Measurements from ENCODE around the gene TSPYL6.

The TSPYL6 gene

DNA sequence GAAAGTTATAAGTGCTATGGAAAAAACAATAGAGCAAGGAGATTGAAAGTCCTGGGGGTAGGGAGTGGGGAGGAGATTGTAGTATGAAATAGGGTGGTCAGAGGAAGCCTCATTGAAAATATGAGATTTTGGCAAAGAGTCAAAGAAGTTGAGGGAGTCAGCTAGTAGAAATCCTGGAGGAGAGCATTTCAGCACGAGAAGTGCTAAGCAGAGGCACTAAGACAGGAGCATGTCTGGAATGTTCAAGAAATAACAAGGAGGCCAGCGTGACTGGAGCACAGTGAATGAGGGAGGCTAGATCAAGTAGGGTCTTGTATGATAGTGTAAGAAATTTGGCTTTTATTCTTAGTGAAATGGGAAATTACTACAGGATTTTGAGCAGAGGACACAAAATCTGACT lies 2.1 kb upstream of the TSPYL6 start:
- Histone ChIP-seq H3K27ac (ENCODE audit: low read length) (no peak overlapping the region), H3K36me3 (ENCODE audit: control insufficient read depth, insufficient read depth, low read length) (no peaks in the 10 kb centered on the region), H3K9me3 (ENCODE audit: control insufficient read depth, insufficient read depth, low read length) (no peaks in the 10 kb centered on the region), H3K4me1 (ENCODE audit: control insufficient read depth, insufficient read depth, low read length) (no peaks in the 10 kb centered on the region), H3K4me3 (ENCODE audit: low read length) (no peak overlapping the region), H3K27me3 (ENCODE audit: control insufficient read depth, insufficient read depth, low read length) (no peaks in the 10 kb centered on the region)
- no peak for DNase-seq (ENCODE audit: low read depth, low spot score)
- no CpG with 5 or more reads among the region's 2 CpGs for WGBS (ENCODE audit: insufficient coverage, insufficient read length)

- no CpG with 5 or more reads among the region's 37 CpGs for WGBS (ENCODE audit: insufficient coverage, insufficient read length)
- DNase-seq (ENCODE audit: low read depth, low spot score), result no peak
- Histone ChIP-seq H3K4me1 (ENCODE audit: control insufficient read depth, insufficient read depth, low read length) (no peaks in the 10 kb centered on the region), H3K27me3 (ENCODE audit: control insufficient read depth, insufficient read depth, low read length) (no peaks in the 10 kb centered on the region), H3K9me3 (ENCODE audit: control insufficient read depth, insufficient read depth, low read length) (no peaks in the 10 kb centered on the region), H3K27ac (ENCODE audit: low read length) (no peak overlapping the region), H3K36me3 (ENCODE audit: control insufficient read depth, insufficient read depth, low read length) (no peaks in the 10 kb centered on the region), H3K4me3 (ENCODE audit: low read length) (no peak overlapping the region)
Measured at GRCh38 chr2:54255230-54256090, 569 bp downstream of the TSPYL6 start.

DNA sequence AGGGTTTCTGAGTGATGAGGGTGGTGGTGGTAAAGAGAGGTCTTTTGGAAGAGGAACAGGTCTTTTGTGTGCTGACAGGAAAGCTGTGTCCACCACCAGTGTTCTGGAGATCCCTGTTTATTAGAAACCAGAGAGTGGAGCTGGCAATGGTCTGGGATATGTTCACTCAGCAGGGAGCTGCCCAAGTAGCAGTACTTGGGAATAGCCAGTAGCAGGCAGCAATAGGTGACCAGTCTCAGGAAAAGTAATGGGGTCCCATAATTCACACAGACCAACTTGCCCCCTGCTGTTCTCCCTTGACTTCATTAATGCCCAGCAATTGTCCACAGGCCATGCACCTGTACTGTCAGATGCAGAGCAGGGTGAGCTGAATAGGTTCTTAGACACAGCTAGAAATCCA lies 1.8 kb downstream of the TSPYL6 start:
- no peaks in the 10 kb centered on the region for H3K27me3 ChIP-seq (ENCODE audit: control insufficient read depth, insufficient read depth, low read length)
- no peaks in the 10 kb centered on the region for H3K4me1 ChIP-seq (ENCODE audit: control insufficient read depth, insufficient read depth, low read length)
- H3K4me3 ChIP-seq (ENCODE audit: low read length), result no peak overlapping the region
- no peak for DNase-seq (ENCODE audit: low read depth, low spot score)
- H3K27ac ChIP-seq (ENCODE audit: low read length), result no peak overlapping the region
- H3K36me3 ChIP-seq (ENCODE audit: control insufficient read depth, insufficient read depth, low read length), result no peaks in the 10 kb centered on the region
- no peaks in the 10 kb centered on the region for H3K9me3 ChIP-seq (ENCODE audit: control insufficient read depth, insufficient read depth, low read length)

- H3K4me3 ChIP-seq (ENCODE audit: low read length), result no peak overlapping the region
- H3K4me1 ChIP-seq (ENCODE audit: control insufficient read depth, insufficient read depth, low read length), result no peaks in the 10 kb centered on the region
- H3K9me3 ChIP-seq (ENCODE audit: control insufficient read depth, insufficient read depth, low read length), result no peaks in the 10 kb centered on the region
- H3K36me3 ChIP-seq (ENCODE audit: control insufficient read depth, insufficient read depth, low read length), result no peaks in the 10 kb centered on the region
- H3K27me3 ChIP-seq (ENCODE audit: control insufficient read depth, insufficient read depth, low read length), result no peaks in the 10 kb centered on the region
- no peak overlapping the region for H3K27ac ChIP-seq (ENCODE audit: low read length)
- DNase-seq (ENCODE audit: low read depth, low spot score), result no peak
Measured at GRCh38 chr2:54249629-54250028, 6.4 kb downstream of the TSPYL6 start.

DNA sequence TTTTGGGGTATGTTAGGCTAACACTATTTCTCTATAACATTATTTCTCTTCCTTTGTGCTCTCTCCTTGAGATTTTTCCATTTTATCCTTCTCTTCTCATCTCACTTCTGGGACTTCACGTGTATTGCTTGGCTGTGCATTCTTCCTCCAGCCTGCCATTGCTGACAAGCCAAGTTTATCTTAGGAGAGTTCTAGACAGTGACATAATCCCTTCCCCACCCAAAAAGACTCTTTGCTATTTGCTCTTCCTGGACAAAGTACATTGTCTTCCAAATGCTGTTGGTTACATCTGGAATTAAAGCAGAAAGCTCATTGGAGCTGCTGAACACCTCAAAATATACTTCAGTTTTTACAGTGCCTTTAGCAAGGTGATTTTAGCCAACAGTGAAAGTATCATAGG lies 8.9 kb downstream of the TSPYL6 start:
- H3K27ac ChIP-seq (ENCODE audit: low read length), result no peak overlapping the region
- no peaks in the 10 kb centered on the region for H3K27me3 ChIP-seq (ENCODE audit: control insufficient read depth, insufficient read depth, low read length)
- DNase-seq (ENCODE audit: low read depth, low spot score), result no peak
- H3K4me3 ChIP-seq (ENCODE audit: low read length), result no peak overlapping the region
- no peaks in the 10 kb centered on the region for H3K4me1 ChIP-seq (ENCODE audit: control insufficient read depth, insufficient read depth, low read length)
- no peaks in the 10 kb centered on the region for H3K9me3 ChIP-seq (ENCODE audit: control insufficient read depth, insufficient read depth, low read length)
- no peaks in the 10 kb centered on the region for H3K36me3 ChIP-seq (ENCODE audit: control insufficient read depth, insufficient read depth, low read length)
- no CpG with 5 or more reads among the region's 1 CpG for WGBS (ENCODE audit: insufficient coverage, insufficient read length)

- no peak for DNase-seq (ENCODE audit: low read depth, low spot score)
- Histone ChIP-seq H3K27ac (ENCODE audit: low read length) (no peak overlapping the region), H3K27me3 (ENCODE audit: control insufficient read depth, insufficient read depth, low read length) (no peaks in the 10 kb centered on the region), H3K9me3 (ENCODE audit: control insufficient read depth, insufficient read depth, low read length) (no peaks in the 10 kb centered on the region), H3K4me1 (ENCODE audit: control insufficient read depth, insufficient read depth, low read length) (no peaks in the 10 kb centered on the region), H3K36me3 (ENCODE audit: control insufficient read depth, insufficient read depth, low read length) (no peaks in the 10 kb centered on the region), H3K4me3 (ENCODE audit: low read length) (no peak overlapping the region)
- no CpG with 5 or more reads among the region's 5 CpGs for WGBS (ENCODE audit: insufficient coverage, insufficient read length)
Measured at GRCh38 chr2:54240515-54241469, 15.2 kb downstream of the TSPYL6 start.

- DNase-seq (ENCODE audit: low read depth, low spot score), result no peak
Measured at GRCh38 chr2:54239427-54239826, 16.6 kb downstream of the TSPYL6 start.

GRCh38 chr2:54237428-54237827 lies 18.6 kb downstream of the TSPYL6 start:
- Histone ChIP-seq H3K9me3 (ENCODE audit: control insufficient read depth, insufficient read depth, low read length) (no peaks in the 10 kb centered on the region), H3K36me3 (ENCODE audit: control insufficient read depth, insufficient read depth, low read length) (no peaks in the 10 kb centered on the region), H3K27ac (ENCODE audit: low read length) (no peak overlapping the region), H3K27me3 (ENCODE audit: control insufficient read depth, insufficient read depth, low read length) (no peaks in the 10 kb centered on the region), H3K4me3 (ENCODE audit: low read length) (no peak overlapping the region), H3K4me1 (ENCODE audit: control insufficient read depth, insufficient read depth, low read length) (no peaks in the 10 kb centered on the region)
- DNase-seq (ENCODE audit: low read depth, low spot score), result no peak
- WGBS (ENCODE audit: insufficient coverage, insufficient read length), result no CpG with 5 or more reads among the region's 2 CpGs

More at GRCh38 chr2:54239427-54239826, 16.6 kb downstream of the TSPYL6 start:
- WGBS (ENCODE audit: insufficient coverage, insufficient read length), result no CpG with 5 or more reads among the region's 1 CpG
- Histone ChIP-seq H3K27ac (ENCODE audit: low read length) (no peak overlapping the region), H3K4me1 (ENCODE audit: control insufficient read depth, insufficient read depth, low read length) (no peaks in the 10 kb centered on the region), H3K27me3 (ENCODE audit: control insufficient read depth, insufficient read depth, low read length) (no peaks in the 10 kb centered on the region), H3K36me3 (ENCODE audit: control insufficient read depth, insufficient read depth, low read length) (no peaks in the 10 kb centered on the region), H3K9me3 (ENCODE audit: control insufficient read depth, insufficient read depth, low read length) (no peaks in the 10 kb centered on the region), H3K4me3 (ENCODE audit: low read length) (no peak overlapping the region)

DNA sequence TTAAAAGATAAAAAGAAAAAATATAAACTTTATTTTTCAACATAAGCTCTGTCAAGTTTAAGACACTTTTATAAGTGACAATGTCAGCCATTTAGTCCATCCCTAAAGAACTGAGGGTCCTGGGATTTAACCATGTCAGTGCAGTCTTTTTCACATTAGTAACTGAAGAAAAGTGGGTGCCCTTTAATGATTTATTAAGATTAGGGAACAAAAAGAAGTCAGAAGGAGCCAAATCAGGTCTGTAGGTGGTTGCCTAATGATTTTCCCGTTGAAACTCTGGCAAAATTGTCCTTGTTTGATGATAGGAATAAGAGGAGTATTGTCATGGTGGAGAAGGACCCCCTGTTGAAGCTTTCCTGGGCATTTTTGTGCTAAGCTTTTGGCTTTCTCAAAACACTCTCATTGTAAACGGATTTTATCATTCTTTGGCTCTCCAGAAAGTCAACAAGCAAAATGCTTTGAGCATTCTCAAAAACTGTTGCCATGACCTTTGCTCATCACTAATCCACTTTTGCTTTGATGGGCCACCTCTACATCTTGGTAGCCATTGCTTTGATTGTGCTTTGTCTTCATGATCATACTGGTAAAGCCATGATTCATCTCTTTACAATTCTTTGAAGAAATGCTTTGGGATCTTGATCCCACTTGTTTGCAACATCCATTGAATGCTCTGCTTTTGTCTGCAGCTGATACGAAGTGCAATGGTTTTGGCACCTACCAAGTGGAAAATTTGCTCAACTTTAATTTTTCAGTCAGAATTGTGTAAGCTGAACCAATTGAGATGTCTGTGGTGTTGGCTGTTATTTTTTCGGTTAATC lies 22.0 kb downstream of the TSPYL6 start:
- Histone ChIP-seq H3K4me1 (ENCODE audit: control insufficient read depth, insufficient read depth, low read length) (no peaks in the 10 kb centered on the region), H3K9me3 (ENCODE audit: control insufficient read depth, insufficient read depth, low read length) (no peaks in the 10 kb centered on the region)

GRCh38 chr2:54228945-54229344 lies 27.1 kb downstream of the TSPYL6 start:
- no peak overlapping the region for H3K27ac ChIP-seq (ENCODE audit: low read length)
- no peaks in the 10 kb centered on the region for H3K27me3 ChIP-seq (ENCODE audit: control insufficient read depth, insufficient read depth, low read length)
- no peak overlapping the region for H3K4me3 ChIP-seq (ENCODE audit: low read length)
- WGBS (ENCODE audit: insufficient coverage, insufficient read length), result no CpG with 5 or more reads among the region's 2 CpGs
- no peak for DNase-seq (ENCODE audit: low read depth, low spot score)
- no peaks in the 10 kb centered on the region for H3K36me3 ChIP-seq (ENCODE audit: control insufficient read depth, insufficient read depth, low read length)
- no peaks in the 10 kb centered on the region for H3K4me1 ChIP-seq (ENCODE audit: control insufficient read depth, insufficient read depth, low read length)
- H3K9me3 ChIP-seq (ENCODE audit: control insufficient read depth, insufficient read depth, low read length), result no peaks in the 10 kb centered on the region

More for the DNA sequence above, 22.0 kb downstream of the TSPYL6 start:
- no peaks in the 10 kb centered on the region for H3K36me3 ChIP-seq (ENCODE audit: control insufficient read depth, insufficient read depth, low read length)
- no peaks in the 10 kb centered on the region for H3K27me3 ChIP-seq (ENCODE audit: control insufficient read depth, insufficient read depth, low read length)
- DNase-seq (ENCODE audit: low read depth, low spot score), result no peak
- WGBS (ENCODE audit: insufficient coverage, insufficient read length), result no CpG with 5 or more reads among the region's 4 CpGs
- H3K27ac ChIP-seq (ENCODE audit: low read length), result no peak overlapping the region
- no peak overlapping the region for H3K4me3 ChIP-seq (ENCODE audit: low read length)
